Nephron (organoid): ENCODE data around the gene PRKAG2.
A peak's percentile ranks its signal among the peaks of the same experiment; 100 is the strongest.

ENCODE experiments used
- H3K27ac Mint-ChIP-seq, 3 experiments: 2 replicates each; pipeline ENCODE4 v1.8.0; 2020; ENCODE audit warnings: mixed read lengths in 3 of 3, mild to moderate bottlenecking in 2 of 3, moderate library complexity in 1 of 3
- H3K27me3 Mint-ChIP-seq: 2 replicates; pipeline ENCODE4 v1.8.0; 2021; ENCODE audit warnings: low read depth, mild to moderate bottlenecking, moderate library complexity, mixed read lengths
- H3K36me3 Mint-ChIP-seq: 2 replicates; pipeline ENCODE4 v1.8.0; 2020; ENCODE audit warnings: low read depth, mixed read lengths
- H3K4me1 Mint-ChIP-seq: 2 replicates; pipeline ENCODE4 v1.8.0; 2020; ENCODE audit warnings: mixed read lengths
- H3K4me3 Mint-ChIP-seq, 3 experiments: 2 replicates each; pipeline ENCODE4 v1.8.0; 2020; ENCODE audit warnings: mild to moderate bottlenecking in 3 of 3, mixed read lengths in 3 of 3, moderate library complexity in 2 of 3
- H3K9me3 Mint-ChIP-seq: 2 replicates; pipeline ENCODE4 v1.8.0; 2020; ENCODE audit warnings: mixed read lengths
- TF ChIP-seq, protein P1 (sequence below), 3 experiments: fragments of 200-600 bp; sonication (generic); IDR thresholded peaks; one replicate each; pipeline ENCODE4 v1.5.0; 2021; ENCODE audit warnings: antibody characterized with exemption in 3 of 3; ENCODE audit not compliant: unreplicated experiment in 3 of 3

The PRKAG2 gene

GRCh38 chr7:151871904-151872303 is 5.0 kb downstream of the PRKAG2 start:
- Mint-ChIP-seq H3K4me3 (no peak overlapping the region), H3K4me1 (peaks cover 10% of the 10 kb centered on the region), H3K36me3 (no peaks in the 10 kb centered on the region), H3K27me3 (peaks cover 26% of the 10 kb centered on the region), H3K27ac (no peak overlapping the region), H3K9me3 (no peaks in the 10 kb centered on the region)
- TF ChIP-seq, protein P1, sequence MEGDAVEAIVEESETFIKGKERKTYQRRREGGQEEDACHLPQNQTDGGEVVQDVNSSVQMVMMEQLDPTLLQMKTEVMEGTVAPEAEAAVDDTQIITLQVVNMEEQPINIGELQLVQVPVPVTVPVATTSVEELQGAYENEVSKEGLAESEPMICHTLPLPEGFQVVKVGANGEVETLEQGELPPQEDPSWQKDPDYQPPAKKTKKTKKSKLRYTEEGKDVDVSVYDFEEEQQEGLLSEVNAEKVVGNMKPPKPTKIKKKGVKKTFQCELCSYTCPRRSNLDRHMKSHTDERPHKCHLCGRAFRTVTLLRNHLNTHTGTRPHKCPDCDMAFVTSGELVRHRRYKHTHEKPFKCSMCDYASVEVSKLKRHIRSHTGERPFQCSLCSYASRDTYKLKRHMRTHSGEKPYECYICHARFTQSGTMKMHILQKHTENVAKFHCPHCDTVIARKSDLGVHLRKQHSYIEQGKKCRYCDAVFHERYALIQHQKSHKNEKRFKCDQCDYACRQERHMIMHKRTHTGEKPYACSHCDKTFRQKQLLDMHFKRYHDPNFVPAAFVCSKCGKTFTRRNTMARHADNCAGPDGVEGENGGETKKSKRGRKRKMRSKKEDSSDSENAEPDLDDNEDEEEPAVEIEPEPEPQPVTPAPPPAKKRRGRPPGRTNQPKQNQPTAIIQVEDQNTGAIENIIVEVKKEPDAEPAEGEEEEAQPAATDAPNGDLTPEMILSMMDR (IDR thresholded peaks at IDR 0.05; ENCODE audit: unreplicated experiment in 3 of 3), result no peak

DNA sequence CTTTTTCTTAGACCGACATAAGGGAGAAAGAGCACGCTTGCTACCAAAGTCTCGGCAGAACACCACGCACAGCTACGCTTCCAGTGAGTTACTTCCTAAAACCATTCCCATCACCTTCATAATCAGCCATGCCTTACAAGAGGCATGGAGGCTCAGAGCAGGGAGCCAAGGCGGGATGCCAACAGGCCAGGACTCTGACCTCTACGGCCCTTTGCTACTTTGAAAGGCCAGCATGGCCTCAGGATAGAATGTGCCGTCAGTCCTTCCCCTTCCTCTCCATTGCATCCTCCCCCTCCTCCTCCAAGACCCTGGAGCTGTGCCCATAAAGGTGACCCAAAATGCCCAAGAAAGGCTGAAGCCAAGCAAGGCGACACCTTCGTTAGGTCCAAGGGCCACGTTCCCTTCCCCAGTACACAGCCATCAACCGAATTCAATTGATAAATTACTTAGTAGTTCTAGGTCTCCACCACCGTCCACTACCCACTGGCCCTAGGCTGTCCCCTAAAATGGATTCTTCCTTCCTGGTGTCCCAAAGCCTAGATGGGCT is 5.7 kb downstream of the PRKAG2 start:
- Mint-ChIP-seq H3K4me3 (no peak overlapping the region), H3K36me3 (no peaks in the 10 kb centered on the region), H3K27me3 (peaks cover 20% of the 10 kb centered on the region), H3K9me3 (no peaks in the 10 kb centered on the region), H3K27ac (peak overlapping the region in 2 of 3 experiments; percentile 2 to 28), H3K4me1 (peaks cover 10% of the 10 kb centered on the region)
- TF ChIP-seq, protein P1 (IDR thresholded peaks at IDR 0.05; ENCODE audit: unreplicated experiment in 3 of 3), result no peak

DNA sequence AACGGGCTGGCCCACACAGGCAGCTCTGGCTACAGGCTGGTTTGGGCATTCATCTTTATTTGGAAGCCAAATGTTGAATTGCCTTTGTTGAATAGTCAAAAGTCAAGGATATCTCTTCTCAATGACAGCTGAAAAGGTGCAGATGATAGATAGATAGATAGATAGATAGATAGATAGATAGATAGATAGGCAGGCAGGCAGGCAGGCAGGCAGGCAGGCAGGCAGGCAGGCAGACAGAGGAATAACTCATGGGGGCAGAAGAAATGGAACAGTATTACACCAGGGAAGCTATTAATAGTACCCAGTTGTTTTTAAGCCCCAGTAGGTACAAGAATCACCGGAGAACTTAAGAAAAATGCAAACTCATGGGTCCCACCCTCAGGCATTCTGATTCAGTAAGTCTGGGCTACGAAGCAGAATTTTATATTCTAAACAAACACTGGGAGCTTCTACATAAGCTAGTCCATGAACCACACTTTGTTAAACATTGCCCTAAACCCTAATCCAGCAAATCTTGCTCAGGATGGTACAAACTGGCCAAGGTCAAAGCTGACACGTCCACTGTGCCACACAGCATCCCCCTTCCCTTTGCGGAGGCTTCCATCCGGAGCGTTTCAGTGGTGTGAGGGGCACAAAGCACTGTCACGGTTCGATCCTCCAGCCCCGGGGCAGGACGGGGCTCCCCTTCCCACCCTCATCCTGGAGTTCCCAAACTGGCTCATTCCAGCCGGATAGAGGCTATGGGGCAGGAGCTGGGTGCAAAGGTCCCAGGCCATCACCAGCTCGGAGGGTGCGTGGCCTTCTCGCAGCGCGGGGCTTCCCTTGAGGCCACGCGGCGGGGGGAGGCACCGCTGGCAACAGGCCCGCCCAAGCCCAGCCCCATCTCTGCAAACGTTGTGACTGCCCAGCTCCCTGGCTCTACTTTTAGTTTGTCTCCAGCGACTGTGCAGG is 6.7 kb downstream of the PRKAG2 start:
- Mint-ChIP-seq H3K4me1 (peaks cover 10% of the 10 kb centered on the region), H3K27me3 (peaks cover 20% of the 10 kb centered on the region), H3K36me3 (no peaks in the 10 kb centered on the region), H3K9me3 (no peaks in the 10 kb centered on the region), H3K27ac (peak overlapping the region in 1 of 3 experiments; percentile 66), H3K4me3 (no peak overlapping the region)
- TF ChIP-seq, protein P1 (IDR thresholded peaks at IDR 0.05; ENCODE audit: unreplicated experiment in 3 of 3), result no peak

GRCh38 chr7:151869455-151869854 is 7.5 kb downstream of the PRKAG2 start:
- H3K9me3 Mint-ChIP-seq, result no peaks in the 10 kb centered on the region
- H3K27me3 Mint-ChIP-seq, result peaks cover 23% of the 10 kb centered on the region
- H3K36me3 Mint-ChIP-seq, result no peaks in the 10 kb centered on the region
- H3K4me1 Mint-ChIP-seq, result peaks cover 10% of the 10 kb centered on the region
- no peak overlapping the region for H3K4me3 Mint-ChIP-seq
- peak overlapping the region in 1 of 3 experiments; percentile 80 for H3K27ac Mint-ChIP-seq
- TF ChIP-seq, protein P1 (IDR thresholded peaks at IDR 0.05; ENCODE audit: unreplicated experiment in 3 of 3), result no peak

- Mint-ChIP-seq H3K9me3 (no peaks in the 10 kb centered on the region), H3K4me3 (no peak overlapping the region), H3K4me1 (peaks cover 10% of the 10 kb centered on the region), H3K27me3 (peaks cover 25% of the 10 kb centered on the region), H3K36me3 (no peaks in the 10 kb centered on the region), H3K27ac (peak overlapping the region in 1 of 3 experiments; percentile 80)
- TF ChIP-seq, protein P1 (IDR thresholded peaks at IDR 0.05; ENCODE audit: unreplicated experiment in 3 of 3), result no peak
Measured at GRCh38 chr7:151869109-151869428, 7.8 kb downstream of the PRKAG2 start.
